Glutamatergic neuron (in vitro differentiated cells): ENCODE data around the gene YWHAE. TPM values are rescaled to one million over a fixed set of nuclear protein-coding genes. Genes with fewer than 3 reads are reported as not detected.

Source experiments
- DNase-seq: peaks from one replicate; pipeline ENCODE4 v3.0.0; 2022
- H3K27ac Mint-ChIP-seq: one replicate; pipeline ENCODE4 v1.8.0; 2020; ENCODE audit warnings: mild to moderate bottlenecking, mixed read lengths, inconsistent platforms; ENCODE audit not compliant: unreplicated experiment
- H3K27me3 Mint-ChIP-seq: one replicate; pipeline ENCODE4 v1.8.0; 2020; ENCODE audit warnings: mild to moderate bottlenecking, moderate library complexity, mixed read lengths, inconsistent platforms; ENCODE audit not compliant: unreplicated experiment
- H3K36me3 Mint-ChIP-seq: one replicate; pipeline ENCODE4 v1.8.0; 2020; ENCODE audit warnings: mild to moderate bottlenecking, mixed read lengths, inconsistent platforms; ENCODE audit not compliant: unreplicated experiment
- H3K4me1 Mint-ChIP-seq: one replicate; pipeline ENCODE4 v1.8.0; 2020; ENCODE audit warnings: mild to moderate bottlenecking, low read depth, mixed read lengths, inconsistent platforms; ENCODE audit not compliant: unreplicated experiment
- H3K4me3 Mint-ChIP-seq: one replicate; pipeline ENCODE4 v1.8.0; 2020; ENCODE audit warnings: mild to moderate bottlenecking, mixed read lengths, inconsistent platforms; ENCODE audit not compliant: unreplicated experiment
- H3K9me3 Mint-ChIP-seq: one replicate; pipeline ENCODE4 v1.8.0; 2020; ENCODE audit warnings: mild to moderate bottlenecking, moderate library complexity, mixed read lengths, inconsistent platforms; ENCODE audit not compliant: unreplicated experiment
- total RNA-seq: library from RNA; stranded (reverse); fragmentation: NEBNext Ultra II Directional; extraction: Animal tissue kit (Norgen Biotek cat#: 25700); gene quantifications from one replicate; pipeline ENCODE4 v1.2.1, GENCODE V29; 2021; ENCODE audit not compliant: unreplicated experiment
- TF ChIP-seq, protein P1 (sequence below): fragments of 200-600 bp; sonication (generic); IDR thresholded peaks from one replicate; pipeline ENCODE4 v1.5.0; 2021; ENCODE audit not compliant: partially characterized antibody, unreplicated experiment

The YWHAE gene
- total RNA-seq, 1 donor from 2014 or later, result 1,106 TPM

DNA sequence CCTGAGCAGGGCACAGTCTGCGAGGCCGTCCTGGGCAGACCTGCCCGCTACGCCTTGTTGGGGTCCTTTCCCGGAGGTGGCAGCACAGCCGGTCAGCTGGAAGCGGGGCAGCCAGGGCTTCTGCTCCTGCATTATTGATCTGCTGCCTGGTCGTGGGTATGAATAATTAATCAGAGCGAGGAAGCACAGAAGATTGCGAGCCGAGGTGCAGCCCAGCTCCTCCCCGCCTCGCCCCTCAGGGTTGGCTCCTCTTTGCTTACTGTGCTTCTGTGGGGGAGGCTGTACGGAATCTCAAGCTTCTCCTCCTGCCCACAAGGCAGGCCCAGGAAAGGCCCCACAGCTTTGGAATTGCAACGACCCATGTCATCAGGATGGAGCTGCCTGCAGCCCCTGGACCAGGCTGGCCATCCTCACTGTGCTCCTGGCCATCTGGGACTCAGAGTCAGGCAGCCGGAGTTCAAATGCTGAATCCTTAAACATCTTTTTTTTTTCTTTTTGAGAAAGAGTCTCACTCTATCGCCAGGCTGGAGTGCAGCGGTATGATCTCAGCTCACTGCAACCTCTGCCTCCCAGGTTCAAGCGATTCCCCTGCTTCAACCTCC lies 95.0 kb downstream of the YWHAE start:
- DNase-seq, result peak; percentile 74
- Mint-ChIP-seq H3K4me1 (peaks cover 23% of the 10 kb centered on the region), H3K9me3 (peaks cover 23% of the 10 kb centered on the region), H3K36me3 (peaks cover 9% of the 10 kb centered on the region), H3K27ac (peak overlapping the region; percentile 97), H3K27me3 (peaks cover 6% of the 10 kb centered on the region), H3K4me3 (peak overlapping the region; percentile 22)
- TF ChIP-seq, protein P1, sequence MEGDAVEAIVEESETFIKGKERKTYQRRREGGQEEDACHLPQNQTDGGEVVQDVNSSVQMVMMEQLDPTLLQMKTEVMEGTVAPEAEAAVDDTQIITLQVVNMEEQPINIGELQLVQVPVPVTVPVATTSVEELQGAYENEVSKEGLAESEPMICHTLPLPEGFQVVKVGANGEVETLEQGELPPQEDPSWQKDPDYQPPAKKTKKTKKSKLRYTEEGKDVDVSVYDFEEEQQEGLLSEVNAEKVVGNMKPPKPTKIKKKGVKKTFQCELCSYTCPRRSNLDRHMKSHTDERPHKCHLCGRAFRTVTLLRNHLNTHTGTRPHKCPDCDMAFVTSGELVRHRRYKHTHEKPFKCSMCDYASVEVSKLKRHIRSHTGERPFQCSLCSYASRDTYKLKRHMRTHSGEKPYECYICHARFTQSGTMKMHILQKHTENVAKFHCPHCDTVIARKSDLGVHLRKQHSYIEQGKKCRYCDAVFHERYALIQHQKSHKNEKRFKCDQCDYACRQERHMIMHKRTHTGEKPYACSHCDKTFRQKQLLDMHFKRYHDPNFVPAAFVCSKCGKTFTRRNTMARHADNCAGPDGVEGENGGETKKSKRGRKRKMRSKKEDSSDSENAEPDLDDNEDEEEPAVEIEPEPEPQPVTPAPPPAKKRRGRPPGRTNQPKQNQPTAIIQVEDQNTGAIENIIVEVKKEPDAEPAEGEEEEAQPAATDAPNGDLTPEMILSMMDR, result no peak

DNA sequence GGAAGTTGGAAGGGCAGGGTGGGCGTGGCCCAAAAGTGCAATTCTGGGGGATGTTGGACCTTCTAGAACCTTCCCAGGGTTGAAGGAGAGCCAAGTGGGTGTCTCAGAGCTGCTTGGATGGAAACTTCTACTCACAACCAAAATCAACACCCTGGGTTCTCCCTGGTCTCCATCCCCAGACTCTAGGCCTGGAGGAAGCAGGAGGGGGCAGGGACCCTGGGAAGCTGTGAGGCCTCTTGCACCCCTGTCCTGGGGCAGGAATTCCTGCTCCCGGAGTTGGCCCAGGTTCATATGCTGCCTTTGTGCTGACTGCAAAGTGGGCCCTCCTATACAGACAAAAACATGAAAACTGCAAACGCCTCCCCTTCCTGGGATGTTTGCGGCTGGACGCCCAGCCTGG lies 95.5 kb downstream of the YWHAE start:
- H3K4me3 Mint-ChIP-seq, result peak overlapping the region; percentile 67
- DNase-seq, result no peak
- H3K9me3 Mint-ChIP-seq, result peaks cover 23% of the 10 kb centered on the region
- TF ChIP-seq, protein P1, result no peak
- peak overlapping the region; percentile 97 for H3K27ac Mint-ChIP-seq
- H3K27me3 Mint-ChIP-seq, result peaks cover 6% of the 10 kb centered on the region
- H3K4me1 Mint-ChIP-seq, result peaks cover 25% of the 10 kb centered on the region
- H3K36me3 Mint-ChIP-seq, result peaks cover 9% of the 10 kb centered on the region

DNA sequence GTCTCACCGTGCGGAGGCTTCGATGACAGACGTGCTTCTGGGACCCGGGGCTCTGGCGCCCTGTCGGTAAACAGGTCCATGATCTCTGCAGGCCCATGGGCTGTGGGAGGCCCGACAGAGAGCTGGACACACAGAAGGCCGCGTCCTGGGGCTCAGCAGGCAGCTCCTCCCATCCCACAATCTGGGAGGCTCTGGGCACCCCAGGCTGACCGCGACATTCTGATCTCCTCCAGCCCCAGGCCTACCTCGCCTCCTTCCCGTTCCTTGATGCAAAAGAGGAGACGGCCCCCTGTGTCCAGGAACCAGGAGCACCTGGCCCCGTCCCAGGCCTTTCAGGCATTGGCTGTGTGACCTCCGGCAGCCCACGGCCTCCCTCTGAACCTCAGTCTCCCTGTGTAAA lies 97.3 kb downstream of the YWHAE start:
- DNase-seq, result no peak
- Mint-ChIP-seq H3K27me3 (peaks cover 5% of the 10 kb centered on the region), H3K9me3 (peaks cover 22% of the 10 kb centered on the region), H3K36me3 (peaks cover 8% of the 10 kb centered on the region), H3K4me1 (peaks cover 25% of the 10 kb centered on the region), H3K4me3 (no peak overlapping the region), H3K27ac (no peak overlapping the region)
- TF ChIP-seq, protein P1, result no peak

DNA sequence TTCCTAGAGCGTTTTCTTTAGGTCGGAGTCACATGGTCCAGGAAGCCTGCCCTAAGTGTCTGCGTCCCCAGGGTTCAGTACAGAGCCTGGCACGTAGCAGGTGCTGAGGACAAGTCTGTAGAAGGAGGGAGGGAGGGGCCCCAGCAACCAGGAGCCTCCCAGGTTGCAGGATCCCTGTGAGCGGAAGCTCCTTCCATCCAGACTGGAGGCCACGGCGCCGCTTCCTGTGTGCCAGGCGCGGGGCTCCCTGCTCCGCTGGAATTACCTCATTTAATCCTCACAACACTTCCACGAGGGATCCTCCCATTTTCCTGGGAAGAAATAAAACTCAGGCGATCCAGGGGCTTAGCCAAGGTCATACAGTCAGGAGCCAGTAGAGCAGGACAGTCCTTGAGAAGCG lies 98.5 kb downstream of the YWHAE start:
- TF ChIP-seq, protein P1, result no peak
- Mint-ChIP-seq H3K9me3 (peaks cover 14% of the 10 kb centered on the region), H3K27me3 (no peaks in the 10 kb centered on the region), H3K4me3 (no peak overlapping the region), H3K27ac (no peak overlapping the region), H3K4me1 (peaks cover 21% of the 10 kb centered on the region), H3K36me3 (peaks cover under 1% of the 10 kb centered on the region)
- DNase-seq, result no peak

DNA sequence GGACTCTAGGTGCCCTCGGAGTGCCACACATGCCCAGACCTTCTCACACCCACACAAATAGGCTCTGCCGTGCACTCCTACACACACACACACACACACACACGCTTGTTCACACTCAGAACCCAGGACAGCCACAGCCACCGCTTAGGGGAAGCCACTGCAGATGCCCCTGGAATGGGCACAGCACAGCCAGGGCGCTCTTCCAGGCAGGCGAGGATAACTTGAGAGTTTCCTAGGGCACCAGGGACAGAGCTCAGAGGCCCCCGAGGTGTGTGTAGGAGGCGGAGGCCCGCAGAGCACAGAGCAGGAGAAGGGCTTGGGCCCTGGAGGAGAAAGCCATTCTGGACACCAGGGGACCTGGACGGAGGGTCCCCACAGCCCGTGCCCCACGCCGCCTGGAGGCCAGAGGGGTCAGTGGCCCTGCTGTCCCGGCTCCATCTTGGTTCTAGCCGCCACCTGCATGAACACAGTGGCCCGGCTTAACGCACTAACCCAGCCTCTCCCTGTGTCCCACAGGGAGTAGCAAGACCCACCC lies 99.6 kb downstream of the YWHAE start:
- Mint-ChIP-seq H3K9me3 (peaks cover 9% of the 10 kb centered on the region), H3K4me3 (peak overlapping the region; percentile 47), H3K27ac (no peak overlapping the region), H3K4me1 (peaks cover 17% of the 10 kb centered on the region), H3K36me3 (no peaks in the 10 kb centered on the region), H3K27me3 (no peaks in the 10 kb centered on the region)
- TF ChIP-seq, protein P1, result no peak
- DNase-seq, result no peak
